SJSA1 (cell line): Measurements from ENCODE around the gene LIPI. TPM values are rescaled to one million over a fixed set of nuclear protein-coding genes. Genes with fewer than 3 reads are reported as not detected.
A peak's percentile ranks its signal among the peaks of the same experiment; 100 is the strongest.
"Not testable (repeated sequence)": the region's sequence is repeated elsewhere in the genome, so short reads cannot be mapped to it uniquely, and the experiment has no call there.

Experiments used
- DNase-seq, 2 experiments: peaks; one replicate each; pipeline ENCODE4 v3.0.0-alpha.2; 2015 to 2020; ENCODE audit warnings: low spot score in 2 of 2, low read depth in 1 of 2
- H3K27ac ChIP-seq: fragments of 250-450 bp; sonication (Bioruptor Pico); 2 replicates; pipeline ENCODE4 v1.5.1; 2020; ENCODE audit warnings: mild to moderate bottlenecking, moderate library complexity
- H3K27me3 ChIP-seq: fragments of 250-450 bp; sonication (Bioruptor Pico); replicated peaks from 2 replicates; pipeline ENCODE4 v1.5.1; 2020; ENCODE audit warnings: mild to moderate bottlenecking, moderate library complexity
- H3K36me3 ChIP-seq: fragments of 250-450 bp; sonication (Bioruptor Pico); 2 replicates; pipeline ENCODE4 v1.5.1; 2020; ENCODE audit warnings: mild to moderate bottlenecking
- H3K4me1 ChIP-seq: fragments of 250-450 bp; sonication (Bioruptor Pico); replicated peaks from 2 replicates; pipeline ENCODE4 v1.6.1; 2021; ENCODE audit warnings: mild to moderate bottlenecking
- H3K4me3 ChIP-seq: fragments of 250-450 bp; sonication (Bioruptor Pico); 2 replicates; pipeline ENCODE4 v1.5.1; 2020; ENCODE audit warnings: mild to moderate bottlenecking
- H3K9me3 ChIP-seq: fragments of 250-450 bp; sonication (Bioruptor Pico); replicated peaks from 2 replicates; pipeline ENCODE4 v1.5.1; 2020; ENCODE audit warnings: mild to moderate bottlenecking
- total RNA-seq: library from RNA; depleted of rRNA; stranded (reverse); fragments of >200 nt; shearing (Covaris generic); gene quantifications from 2 replicates; pipeline ENCODE4 v1.2.3, GENCODE V29; 2014

The LIPI gene
- total RNA-seq, 1 experiment from 2014 or later: not detected

GRCh38 chr21:14215971-14216641 lies 5.4 kb upstream of the LIPI start, which contains the start of gene RBM11:
TSS of gene RBM11 (plus strand) at chr21:14216157. CDS start at chr21:14216187, 30 bp downstream.
- Histone ChIP-seq H3K9me3 (no peaks in the 10 kb centered on the region), H3K27me3 (no peaks in the 10 kb centered on the region), H3K27ac (no peak within 1 kb of the TSS), H3K4me3 (peak within 1 kb of the TSS; percentile 6; the same call in 1 of the 2 replicates), H3K4me1 (no peaks in the 10 kb centered on the region), H3K36me3 (no peaks in the 10 kb centered on the region)
- DNase-seq: peak; percentile 16 to 44

GRCh38 chr21:14213164-14213563 lies 2.4 kb upstream of the LIPI start:
- H3K4me3 ChIP-seq: no peak overlapping the region
- H3K36me3 ChIP-seq: no peaks in the 10 kb centered on the region
- no peaks in the 10 kb centered on the region for H3K27me3 ChIP-seq
- no peak for DNase-seq
- no peak overlapping the region for H3K27ac ChIP-seq
- H3K9me3 ChIP-seq: no peaks in the 10 kb centered on the region
- no peaks in the 10 kb centered on the region for H3K4me1 ChIP-seq

GRCh38 chr21:14206222-14206621 lies 4.5 kb downstream of the LIPI start:
- H3K36me3 ChIP-seq: no peaks in the 10 kb centered on the region
- no peak for DNase-seq
- no peak overlapping the region for H3K4me3 ChIP-seq
- H3K4me1 ChIP-seq: no peaks in the 10 kb centered on the region
- H3K27me3 ChIP-seq: no peaks in the 10 kb centered on the region
- H3K27ac ChIP-seq: no peak overlapping the region
- H3K9me3 ChIP-seq: no peaks in the 10 kb centered on the region

GRCh38 chr21:14166463-14167223 lies 44.1 kb downstream of the LIPI start:
- not testable (repeated sequence) for H3K36me3 ChIP-seq, H3K4me3 ChIP-seq, H3K9me3 ChIP-seq, H3K27ac ChIP-seq, DNase-seq, H3K27me3 ChIP-seq, H3K4me1 ChIP-seq

GRCh38 chr21:14143999-14144398 lies 66.8 kb downstream of the LIPI start:
- H3K27me3 ChIP-seq: no peaks in the 10 kb centered on the region
- H3K4me1 ChIP-seq: no peaks in the 10 kb centered on the region
- H3K4me3 ChIP-seq: no peak overlapping the region
- H3K27ac ChIP-seq: no peak overlapping the region
- H3K9me3 ChIP-seq: no peaks in the 10 kb centered on the region
- no peak for DNase-seq
- H3K36me3 ChIP-seq: no peaks in the 10 kb centered on the region

GRCh38 chr21:14124266-14124665 lies 86.5 kb downstream of the LIPI start:
- Histone ChIP-seq H3K9me3 (no peaks in the 10 kb centered on the region), H3K27ac (no peak overlapping the region), H3K36me3 (no peaks in the 10 kb centered on the region), H3K4me1 (no peaks in the 10 kb centered on the region), H3K4me3 (no peak overlapping the region), H3K27me3 (no peaks in the 10 kb centered on the region)
- no peak for DNase-seq

- Histone ChIP-seq H3K27me3 (no peaks in the 10 kb centered on the region), H3K4me1 (no peaks in the 10 kb centered on the region), H3K4me3 (no peak overlapping the region), H3K9me3 (no peaks in the 10 kb centered on the region), H3K27ac (no peak overlapping the region), H3K36me3 (no peaks in the 10 kb centered on the region)
- DNase-seq: no peak
Observed at GRCh38 chr21:14121719-14122118, 89.0 kb downstream of the LIPI start.

GRCh38 chr21:14120091-14120734 lies 90.5 kb downstream of the LIPI start:
- Histone ChIP-seq H3K4me1 (no peaks in the 10 kb centered on the region), H3K27ac (no peak overlapping the region), H3K4me3 (no peak overlapping the region), H3K27me3 (no peaks in the 10 kb centered on the region), H3K9me3 (no peaks in the 10 kb centered on the region), H3K36me3 (no peaks in the 10 kb centered on the region)
- DNase-seq: peak in 1 of 2 experiments; percentile 25

GRCh38 chr21:14119038-14119437 lies 91.7 kb downstream of the LIPI start:
- Histone ChIP-seq H3K36me3 (no peaks in the 10 kb centered on the region), H3K4me3 (no peak overlapping the region), H3K27ac (no peak overlapping the region), H3K9me3 (no peaks in the 10 kb centered on the region), H3K27me3 (no peaks in the 10 kb centered on the region), H3K4me1 (no peaks in the 10 kb centered on the region)
- DNase-seq: no peak

- Histone ChIP-seq H3K4me3 (no peak overlapping the region), H3K27me3 (no peaks in the 10 kb centered on the region), H3K9me3 (no peaks in the 10 kb centered on the region), H3K27ac (no peak overlapping the region), H3K36me3 (no peaks in the 10 kb centered on the region), H3K4me1 (no peaks in the 10 kb centered on the region)
- no peak for DNase-seq
Observed at GRCh38 chr21:14116080-14116481, 94.7 kb downstream of the LIPI start.

- no peak overlapping the region for H3K27ac ChIP-seq
- H3K36me3 ChIP-seq: no peaks in the 10 kb centered on the region
- no peaks in the 10 kb centered on the region for H3K9me3 ChIP-seq
- DNase-seq: no peak
- no peaks in the 10 kb centered on the region for H3K4me1 ChIP-seq
- no peak overlapping the region for H3K4me3 ChIP-seq
- H3K27me3 ChIP-seq: no peaks in the 10 kb centered on the region
Observed at GRCh38 chr21:14115646-14116045, 95.1 kb downstream of the LIPI start.

- H3K36me3 ChIP-seq: no peaks in the 10 kb centered on the region
- no peaks in the 10 kb centered on the region for H3K9me3 ChIP-seq
- no peaks in the 10 kb centered on the region for H3K4me1 ChIP-seq
- H3K4me3 ChIP-seq: no peak overlapping the region
- DNase-seq: no peak
- H3K27ac ChIP-seq: no peak overlapping the region
- H3K27me3 ChIP-seq: no peaks in the 10 kb centered on the region
Observed at GRCh38 chr21:14114251-14114650, 96.5 kb downstream of the LIPI start.

GRCh38 chr21:14104564-14104963 lies 106.2 kb downstream of the LIPI start:
- not testable (repeated sequence) for H3K9me3 ChIP-seq, H3K27ac ChIP-seq, H3K27me3 ChIP-seq, H3K4me3 ChIP-seq, H3K4me1 ChIP-seq, H3K36me3 ChIP-seq, DNase-seq

- H3K27ac ChIP-seq: no peak overlapping the region
- H3K4me3 ChIP-seq: no peak overlapping the region
- no peaks in the 10 kb centered on the region for H3K27me3 ChIP-seq
- no peaks in the 10 kb centered on the region for H3K9me3 ChIP-seq
- DNase-seq: no peak
- H3K36me3 ChIP-seq: peaks cover 5% of the 10 kb centered on the region; the same call in 1 of the 2 replicates
- peaks cover 6% of the 10 kb centered on the region; the same call in 1 of the 2 replicates for H3K4me1 ChIP-seq
Observed at GRCh38 chr21:14099570-14099969, 111.2 kb downstream of the LIPI start.
